GM18505 (cell line): ENCODE data around the gene PRDM16.

Source experiments
- ATAC-seq: cut with Tn5 transposase; IDR thresholded peaks from one replicate; pipeline ENCODE4 v1.9.1; 2021; ENCODE audit not compliant: unreplicated experiment
- POLR2A ChIP-seq: IDR thresholded peaks from 4 replicates; pipeline ENCODE4 v1.6.1; 2011; ENCODE audit warnings: borderline replicate concordance; ENCODE audit not compliant: insufficient read depth, insufficient read length; ENCODE audit errors: extremely low read depth

PRDM16 gene

GRCh38 chr1:3349161-3349967, 280.4 kb downstream of the PRDM16 start:
- no peak for TF ChIP-seq POLR2A
- ATAC-seq, result no peak

DNA sequence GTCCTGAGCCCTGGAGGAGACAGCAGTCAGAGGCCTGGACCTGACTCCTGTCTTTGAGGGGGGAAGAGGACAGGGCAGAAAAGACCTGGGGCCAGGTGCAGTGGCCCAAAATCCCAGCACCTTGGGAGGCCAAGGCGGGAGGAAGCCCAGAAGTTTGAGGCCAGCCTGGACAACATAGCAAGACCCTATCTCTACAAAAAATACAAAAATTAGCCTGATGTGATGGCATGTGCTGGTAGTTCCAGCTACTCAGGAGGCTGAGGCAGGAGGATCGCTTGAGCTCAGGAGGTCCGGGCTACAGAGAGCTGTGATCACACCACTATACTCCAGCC, 280.9 kb downstream of the PRDM16 start:
- no peak for ATAC-seq

GRCh38 chr1:3350506-3351261, 281.7 kb downstream of the PRDM16 start:
- no peak for ATAC-seq
- no peak for TF ChIP-seq POLR2A

More for the DNA sequence above, 280.9 kb downstream of the PRDM16 start:
- no peak for TF ChIP-seq POLR2A

GRCh38 chr1:3351449-3352298, 282.7 kb downstream of the PRDM16 start:
- no peak for ATAC-seq
- no peak for TF ChIP-seq POLR2A

GRCh38 chr1:3352299-3352951, 283.4 kb downstream of the PRDM16 start:
- no peak for TF ChIP-seq POLR2A
- no peak for ATAC-seq

- TF ChIP-seq POLR2A, result no peak
- no peak for ATAC-seq
These were observed 283.9 kb downstream of the PRDM16 start for GRCh38 chr1:3352952-3353331.

GRCh38 chr1:3353876-3354275, 284.9 kb downstream of the PRDM16 start:
- ATAC-seq, result no peak
- TF ChIP-seq POLR2A, result no peak

GRCh38 chr1:3355089-3355488, 286.1 kb downstream of the PRDM16 start:
- TF ChIP-seq POLR2A, result no peak
- ATAC-seq, result no peak

GRCh38 chr1:3355894-3356826, 287.2 kb downstream of the PRDM16 start:
- TF ChIP-seq POLR2A, result no peak
- ATAC-seq, result no peak

- ATAC-seq, result no peak
- no peak for TF ChIP-seq POLR2A
These were observed 287.9 kb downstream of the PRDM16 start for GRCh38 chr1:3356827-3357460.

GRCh38 chr1:3357526-3358297, 288.7 kb downstream of the PRDM16 start:
- ATAC-seq, result no peak

More at GRCh38 chr1:3357526-3358297, 288.7 kb downstream of the PRDM16 start:
- TF ChIP-seq POLR2A, result no peak
